ENCODE results near the gene ZNF891.

GRCh38 chr12:133135747-133136146, 5.7 kb upstream of the ZNF891 start:
- TF ChIP-seq, protein P1, sequence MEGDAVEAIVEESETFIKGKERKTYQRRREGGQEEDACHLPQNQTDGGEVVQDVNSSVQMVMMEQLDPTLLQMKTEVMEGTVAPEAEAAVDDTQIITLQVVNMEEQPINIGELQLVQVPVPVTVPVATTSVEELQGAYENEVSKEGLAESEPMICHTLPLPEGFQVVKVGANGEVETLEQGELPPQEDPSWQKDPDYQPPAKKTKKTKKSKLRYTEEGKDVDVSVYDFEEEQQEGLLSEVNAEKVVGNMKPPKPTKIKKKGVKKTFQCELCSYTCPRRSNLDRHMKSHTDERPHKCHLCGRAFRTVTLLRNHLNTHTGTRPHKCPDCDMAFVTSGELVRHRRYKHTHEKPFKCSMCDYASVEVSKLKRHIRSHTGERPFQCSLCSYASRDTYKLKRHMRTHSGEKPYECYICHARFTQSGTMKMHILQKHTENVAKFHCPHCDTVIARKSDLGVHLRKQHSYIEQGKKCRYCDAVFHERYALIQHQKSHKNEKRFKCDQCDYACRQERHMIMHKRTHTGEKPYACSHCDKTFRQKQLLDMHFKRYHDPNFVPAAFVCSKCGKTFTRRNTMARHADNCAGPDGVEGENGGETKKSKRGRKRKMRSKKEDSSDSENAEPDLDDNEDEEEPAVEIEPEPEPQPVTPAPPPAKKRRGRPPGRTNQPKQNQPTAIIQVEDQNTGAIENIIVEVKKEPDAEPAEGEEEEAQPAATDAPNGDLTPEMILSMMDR (IDR thresholded peaks at IDR 0.05), result no peak
- no peak for TF ChIP-seq POLR2A (IDR thresholded peaks at IDR 0.05)

Data from testis (tissue), 2 donors.